ENCODE results near the gene SRM. TPM values are rescaled to one million over a fixed set of nuclear protein-coding genes. Genes with fewer than 3 reads are reported as not detected.

Gene SRM
- total RNA-seq: 7.9 and 10.7 TPM in 2 replicates

GRCh38 chr1:11059968-11060830, at the start of gene SRM:
SRM (minus strand) TSS chr1:11060018; CDS start chr1:11059943, 75 bp downstream.

GRCh38 chr1:11099310-11100148, 39.7 kb upstream of the SRM start, which contains the start of gene EXOSC10:
EXOSC10 (minus strand) TSS chr1:11099869; CDS start chr1:11099831, 38 bp downstream.

GRCh38 chr1:11046625-11047365, 13.0 kb downstream of the SRM start, which contains the start of gene MASP2:
MASP2 (minus strand) TSS chr1:11047239; CDS start chr1:11047207, 32 bp downstream.

GRCh38 chr1:11012260-11013159, 47.3 kb downstream of the SRM start, which contains the start of gene TARDBP:
TARDBP (plus strand) TSS chr1:11012654; CDS start chr1:11013728, 1,074 bp downstream.

Other genes starting within 250 kb of the SRM start
- 73.2 and 76.6 TPM in 2 replicates for gene TARDBP, start 47.4 kb downstream of the SRM start, total RNA-seq
- not detected in 2 replicates for gene MASP2, start 12.8 kb downstream of the SRM start, total RNA-seq
- 26.6 and 32.9 TPM in 2 replicates for gene EXOSC10, start 39.9 kb upstream of the SRM start, total RNA-seq
- gene ANGPTL7, start 129.3 kb upstream of the SRM start, total RNA-seq: 0.79 and 25.7 TPM in 2 replicates
- 27.0 and 30.9 TPM in 2 replicates for gene MTOR, start 202.5 kb upstream of the SRM start, total RNA-seq
- 2.4 and 4.6 TPM in 2 replicates for gene UBIAD1, start 213.2 kb upstream of the SRM start, total RNA-seq